ENCODE data around the gene C9orf85. TPM values are rescaled to one million over a fixed set of nuclear protein-coding genes. Genes with fewer than 3 reads are reported as not detected.

Gene C9orf85, protein sequence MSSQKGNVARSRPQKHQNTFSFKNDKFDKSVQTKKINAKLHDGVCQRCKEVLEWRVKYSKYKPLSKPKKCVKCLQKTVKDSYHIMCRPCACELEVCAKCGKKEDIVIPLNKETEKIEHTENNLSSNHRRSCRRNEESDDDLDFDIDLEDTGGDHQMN
- total RNA-seq (2022; extraction: Qiagen RNA extraction; ENCODE audit: low read depth) = 11.7 to 15.7 TPM (median 15.0 TPM) in 5 replicates

GRCh38 chr9:71911061-71911907, at the start of gene C9orf85, which contains the start of gene ABHD17B:
C9orf85 (plus strand) TSS chr9:71911639; CDS start chr9:71911735, 96 bp downstream.
ABHD17B (minus strand) TSS chr9:71911193; CDS start chr9:71875080, 36,113 bp downstream.

Other genes with a start within 250 kb of the C9orf85 start
- 77.5 to 132 TPM (median 91.1 TPM) in 5 replicates for gene CEMIP2, start 143.1 kb upstream of the C9orf85 start, total RNA-seq (2022; extraction: Qiagen RNA extraction; ENCODE audit: low read depth)
- 15.4 to 19.5 TPM (median 18.0 TPM) in 5 replicates for gene ABHD17B, start 446 bp upstream of the C9orf85 start, total RNA-seq (2022; extraction: Qiagen RNA extraction; ENCODE audit: low read depth)
- gene C9orf57, start 149.0 kb downstream of the C9orf85 start, total RNA-seq (2022; extraction: Qiagen RNA extraction; ENCODE audit: low read depth) = not detected in 5 replicates
- 1.2 to 1.3 TPM (median 1.2 TPM) in 5 replicates for gene GDA, start 237.8 kb downstream of the C9orf85 start, total RNA-seq (2022; extraction: Qiagen RNA extraction; ENCODE audit: low read depth)